Ovary (tissue), 3 donors: ENCODE results near the gene DAB2.

Experiments
- POLR2A ChIP-seq: fragments of 450-650 bp; IDR thresholded peaks from one replicate; pipeline ENCODE4 v1.6.1; 2017; ENCODE audit warnings: antibody characterized with exemption, mild to moderate bottlenecking, moderate library complexity
- TF ChIP-seq, protein P1 (sequence below), 3 donors: fragments of 450-650 bp in 2 of 3; fragments of 200-600 bp in 1 of 3; IDR thresholded peaks; one replicate each; pipeline versions ENCODE4 v1.5.1 to v1.8.0; 2016 to 2022; ENCODE audit warnings: antibody characterized with exemption in 3 of 3, mild to moderate bottlenecking in 1 of 3
- donor health status: DM: no; HTN: no; CAD: no.

- TF ChIP-seq POLR2A, result no peak
- TF ChIP-seq, protein P1, sequence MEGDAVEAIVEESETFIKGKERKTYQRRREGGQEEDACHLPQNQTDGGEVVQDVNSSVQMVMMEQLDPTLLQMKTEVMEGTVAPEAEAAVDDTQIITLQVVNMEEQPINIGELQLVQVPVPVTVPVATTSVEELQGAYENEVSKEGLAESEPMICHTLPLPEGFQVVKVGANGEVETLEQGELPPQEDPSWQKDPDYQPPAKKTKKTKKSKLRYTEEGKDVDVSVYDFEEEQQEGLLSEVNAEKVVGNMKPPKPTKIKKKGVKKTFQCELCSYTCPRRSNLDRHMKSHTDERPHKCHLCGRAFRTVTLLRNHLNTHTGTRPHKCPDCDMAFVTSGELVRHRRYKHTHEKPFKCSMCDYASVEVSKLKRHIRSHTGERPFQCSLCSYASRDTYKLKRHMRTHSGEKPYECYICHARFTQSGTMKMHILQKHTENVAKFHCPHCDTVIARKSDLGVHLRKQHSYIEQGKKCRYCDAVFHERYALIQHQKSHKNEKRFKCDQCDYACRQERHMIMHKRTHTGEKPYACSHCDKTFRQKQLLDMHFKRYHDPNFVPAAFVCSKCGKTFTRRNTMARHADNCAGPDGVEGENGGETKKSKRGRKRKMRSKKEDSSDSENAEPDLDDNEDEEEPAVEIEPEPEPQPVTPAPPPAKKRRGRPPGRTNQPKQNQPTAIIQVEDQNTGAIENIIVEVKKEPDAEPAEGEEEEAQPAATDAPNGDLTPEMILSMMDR (IDR thresholded peaks at IDR 0.05), result no peak
Observed at GRCh38 chr5:39352170-39352569, 72.6 kb downstream of the DAB2 start.
